SKM-1 (cell line): ENCODE data around the gene SLC9A9.
"Not testable (repeated sequence)": the region's sequence is repeated elsewhere in the genome, so short reads cannot be mapped to it uniquely, and the experiment has no call there.

Source experiments
- DNase-seq: peaks from one replicate; lab custom pipeline; 2025; ENCODE audit not compliant: unreplicated experiment; lab: John Stamatoyannopoulos, UW

SLC9A9 gene

GRCh38 chr3:143847787-143848631 lies at the start of gene SLC9A9:
SLC9A9 (minus strand) TSS chr3:143848468; CDS start chr3:143848322, 146 bp downstream.
- peak; percentile 33 for DNase-seq

GRCh38 chr3:143897576-143898295 lies 49.5 kb upstream of the SLC9A9 start:
- DNase-seq, result no peak

GRCh38 chr3:143896486-143896885 lies 48.2 kb upstream of the SLC9A9 start:
- no peak for DNase-seq

GRCh38 chr3:143895805-143896204 lies 47.5 kb upstream of the SLC9A9 start:
- no peak for DNase-seq

- no peak for DNase-seq
Observed at GRCh38 chr3:143888846-143889245, 40.6 kb upstream of the SLC9A9 start.

GRCh38 chr3:143888166-143888565 lies 39.9 kb upstream of the SLC9A9 start:
- DNase-seq, result no peak

GRCh38 chr3:143885780-143886427 lies 37.6 kb upstream of the SLC9A9 start:
- DNase-seq, result peak; percentile 54

GRCh38 chr3:143884861-143885260 lies 36.6 kb upstream of the SLC9A9 start:
- DNase-seq, result no peak

GRCh38 chr3:143883151-143883550 lies 34.9 kb upstream of the SLC9A9 start:
- DNase-seq, result no peak

GRCh38 chr3:143881095-143881494 lies 32.8 kb upstream of the SLC9A9 start:
- DNase-seq, result no peak

- DNase-seq, result no peak
Observed at GRCh38 chr3:143875546-143875945, 27.3 kb upstream of the SLC9A9 start.

GRCh38 chr3:143873553-143873952 lies 25.3 kb upstream of the SLC9A9 start:
- not testable (repeated sequence) for DNase-seq

- no peak for DNase-seq
Observed at GRCh38 chr3:143865302-143865701, 17.0 kb upstream of the SLC9A9 start.

- DNase-seq, result no peak
Observed at GRCh38 chr3:143859465-143860203, 11.4 kb upstream of the SLC9A9 start.

- no peak for DNase-seq
Observed at GRCh38 chr3:143856252-143856970, 8.1 kb upstream of the SLC9A9 start.

- no peak for DNase-seq
Observed at GRCh38 chr3:143855183-143855582, 6.9 kb upstream of the SLC9A9 start.

- no peak for DNase-seq
Observed at GRCh38 chr3:143851331-143852017, 3.2 kb upstream of the SLC9A9 start.

- DNase-seq, result no peak
Observed at GRCh38 chr3:143850877-143851276, 2.6 kb upstream of the SLC9A9 start.

GRCh38 chr3:143849854-143850549 lies 1.7 kb upstream of the SLC9A9 start:
- DNase-seq, result no peak
